ENCODE results near the gene MAPK8IP2. TPM values are rescaled to one million over a fixed set of nuclear protein-coding genes. Genes with fewer than 3 reads are reported as not detected.

The MAPK8IP2 gene
- total and polyA plus RNA-seq, 2 of the 4 experiments (the other 2 are of a cell fraction), result under 0.01 to 0.14 TPM

- TF ChIP-seq SMC3 (IDR thresholded peaks at IDR 0.05; ENCODE audit: low read depth, low read length) (peak; percentile 30; the same call in 1 of the 2 replicates), CHD1 (IDR thresholded peaks at IDR 0.05; ENCODE audit: low read depth, low read length) (no peak), RCOR1 (IDR thresholded peaks at IDR 0.05; ENCODE audit: insufficient replicate concordance, low read length) (no peak), RAD21 (IDR thresholded peaks at IDR 0.05; ENCODE audit: low read length) (peak; percentile 42)
Observed at GRCh38 chr22:50627642-50628542, 27.3 kb downstream of the MAPK8IP2 start, which contains the start of gene ARSA (continued).
